GM21390 (cell line): ENCODE data around the gene INPP4B.

Experiments
- ATAC-seq: cut with Tn5 transposase; IDR thresholded peaks from one replicate; pipeline ENCODE4 v1.9.1; 2021; ENCODE audit not compliant: unreplicated experiment

The INPP4B gene

DNA sequence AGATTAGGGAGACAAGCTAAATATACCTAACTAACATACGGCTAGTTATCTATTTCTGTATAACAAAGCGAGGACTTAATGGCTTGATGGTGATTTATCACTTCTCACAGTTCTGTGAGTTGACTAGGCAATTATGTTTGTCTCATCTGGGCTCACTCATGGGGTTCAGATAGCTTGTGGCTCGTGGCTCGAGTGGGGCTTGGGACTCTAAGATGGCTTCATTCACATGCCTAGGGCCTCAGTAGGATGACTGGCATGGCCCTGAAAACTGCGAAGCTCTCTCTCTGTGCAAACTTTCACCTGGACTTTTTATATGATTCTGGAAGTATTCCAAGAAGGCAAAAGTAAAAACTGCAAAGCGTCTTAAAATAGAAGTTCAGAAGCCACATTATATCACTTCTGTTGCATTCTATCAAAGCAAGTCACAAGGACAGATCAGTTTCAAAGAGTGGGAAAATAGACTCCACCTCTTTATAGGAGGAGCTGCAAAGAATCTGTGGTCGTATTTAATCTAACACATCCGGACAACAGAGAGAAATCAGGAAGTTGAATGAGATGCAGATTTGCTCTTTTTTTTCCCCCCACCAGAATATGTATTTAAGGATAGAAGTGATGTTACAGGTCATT lies 491.2 kb downstream of the INPP4B start:
- no peak for ATAC-seq

DNA sequence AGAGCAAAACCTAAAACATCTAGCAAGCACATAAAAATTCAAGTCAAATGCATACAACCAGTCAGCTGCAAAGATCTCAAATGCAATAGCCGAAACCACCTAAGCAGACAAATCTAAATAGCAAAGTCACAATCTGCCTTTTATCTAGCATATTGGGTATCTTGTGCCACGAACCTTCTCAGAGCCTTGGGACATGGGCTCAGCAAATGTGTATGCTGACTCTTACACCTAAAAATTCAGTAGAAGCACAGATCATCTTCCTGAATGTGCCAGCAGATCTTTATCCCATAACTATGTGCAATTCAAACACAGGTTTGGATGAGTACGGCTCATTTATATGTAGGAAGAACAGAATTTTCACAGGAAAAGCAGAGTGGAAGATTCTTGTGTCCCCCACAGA lies 492.1 kb downstream of the INPP4B start:
- ATAC-seq = no peak

DNA sequence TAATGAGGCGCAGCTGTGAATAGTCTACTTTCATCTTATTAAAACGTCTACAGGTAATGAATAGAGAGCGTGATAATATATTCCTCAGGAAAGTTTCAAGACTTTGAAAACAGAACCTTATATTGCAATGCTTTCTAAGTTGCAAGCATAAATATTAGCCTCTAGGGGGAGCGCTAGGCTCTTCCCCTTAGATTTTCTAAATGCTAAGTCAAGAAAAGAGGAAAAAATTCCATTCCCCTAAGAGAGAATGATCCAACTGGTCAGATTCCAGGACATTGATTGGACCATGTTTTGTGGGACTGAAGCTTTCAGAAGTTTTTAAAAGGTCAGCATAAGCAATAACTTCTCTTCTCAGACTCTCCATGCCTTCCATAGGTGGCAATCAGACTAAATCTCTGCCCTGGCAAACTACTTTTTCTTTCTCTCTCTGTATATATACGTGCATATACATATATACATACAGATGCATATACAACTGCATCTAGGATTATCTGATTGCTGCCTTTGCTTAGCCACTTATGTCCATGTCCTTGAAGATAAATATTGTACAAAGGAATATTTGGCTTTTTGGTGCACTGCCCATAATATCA lies 492.9 kb downstream of the INPP4B start:
- ATAC-seq = peak; percentile 59

DNA sequence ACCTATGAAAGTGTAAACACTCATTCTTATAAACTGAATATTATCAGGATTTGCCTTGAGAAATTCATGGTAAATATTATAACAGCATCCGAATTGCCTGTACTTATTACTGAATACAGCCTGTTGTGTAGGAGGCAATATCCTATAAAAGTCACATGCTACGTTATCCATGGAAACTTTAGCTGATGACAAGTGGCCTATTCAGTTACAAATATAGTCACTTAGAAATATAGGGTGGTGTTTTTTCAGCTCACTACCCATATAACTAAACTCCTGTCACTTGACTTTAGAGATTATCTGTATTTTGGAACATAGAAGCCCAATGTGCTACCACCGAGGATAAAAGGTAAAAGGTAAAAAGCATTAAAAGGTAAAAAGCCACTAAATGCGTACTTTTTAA lies 493.4 kb downstream of the INPP4B start:
- ATAC-seq = no peak

DNA sequence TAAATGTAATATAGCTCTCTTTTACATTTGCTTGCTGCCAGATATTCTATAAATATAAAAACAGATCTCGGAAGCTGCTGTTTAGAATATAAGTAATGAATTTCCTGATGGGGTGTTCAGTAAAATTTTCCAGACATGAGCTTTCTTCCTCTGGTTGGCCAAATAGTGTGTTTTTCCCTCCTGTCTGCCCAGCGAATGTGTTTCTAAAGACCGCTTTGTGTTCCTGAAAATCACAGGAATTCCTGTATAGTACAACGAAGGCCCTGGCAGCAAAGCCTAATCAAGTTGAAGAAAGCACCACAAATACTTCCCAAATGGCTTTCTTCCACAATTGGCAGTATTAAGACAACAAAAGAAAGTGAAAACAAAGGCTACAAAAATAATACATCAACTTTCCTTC lies 494.1 kb downstream of the INPP4B start:
- no peak for ATAC-seq

DNA sequence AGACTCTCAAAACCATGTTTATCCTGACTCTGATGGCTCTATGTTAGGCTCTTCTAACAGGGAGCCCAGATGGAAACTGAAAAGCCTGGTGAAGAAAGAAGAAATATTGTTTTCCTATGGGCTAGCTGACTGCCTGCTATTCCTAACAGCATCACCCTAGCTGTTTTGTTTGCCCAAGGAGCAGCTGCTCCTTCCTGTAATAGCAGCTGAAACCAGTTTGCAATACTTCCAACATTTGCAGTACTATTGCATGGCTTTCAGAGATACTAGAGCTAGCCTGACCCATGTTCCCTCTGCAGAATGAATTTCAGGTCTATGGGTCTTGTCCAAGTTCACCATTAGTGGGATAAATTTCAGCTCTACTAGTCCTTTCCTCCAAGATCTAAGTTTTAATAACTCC lies 495.2 kb downstream of the INPP4B start:
- no peak for ATAC-seq

DNA sequence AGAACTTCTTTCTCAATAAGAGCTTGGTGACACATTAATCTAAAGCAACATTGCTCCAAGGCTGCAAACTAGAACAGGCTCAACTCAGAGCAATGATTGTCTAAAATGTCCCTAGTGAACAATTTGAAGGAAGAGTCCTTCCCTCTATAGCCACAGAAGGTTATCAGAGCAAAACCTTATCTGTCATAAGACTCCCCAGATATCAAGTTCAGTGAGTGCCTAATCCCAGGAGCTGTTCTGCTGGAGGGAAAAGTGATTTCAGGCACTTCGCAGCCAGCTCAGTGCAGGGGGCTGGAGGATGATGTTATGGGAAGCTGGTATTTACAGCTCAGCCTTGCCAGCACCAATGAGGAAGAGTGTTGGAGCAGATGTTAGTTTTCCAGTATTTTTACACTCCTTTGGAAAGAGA lies 497.5 kb downstream of the INPP4B start:
- ATAC-seq = no peak

DNA sequence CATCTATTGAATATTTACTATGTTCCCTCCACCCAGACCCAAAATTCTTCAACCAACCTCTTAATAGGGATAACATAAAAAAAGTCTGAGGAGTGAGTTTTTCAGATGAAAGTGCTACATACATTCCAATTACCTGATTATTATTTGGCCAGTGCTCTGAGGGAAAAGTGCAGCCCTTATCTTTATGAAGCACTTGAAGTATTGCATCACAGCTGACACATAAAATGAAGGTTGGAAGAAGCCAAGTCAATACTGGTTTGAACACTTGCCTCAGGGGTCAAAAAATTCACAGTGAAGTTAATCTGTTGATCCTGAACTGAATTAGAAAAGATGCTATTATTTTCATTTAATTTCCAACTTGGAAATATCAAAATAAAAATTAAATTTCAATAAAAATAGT lies 498.9 kb downstream of the INPP4B start:
- no peak for ATAC-seq

DNA sequence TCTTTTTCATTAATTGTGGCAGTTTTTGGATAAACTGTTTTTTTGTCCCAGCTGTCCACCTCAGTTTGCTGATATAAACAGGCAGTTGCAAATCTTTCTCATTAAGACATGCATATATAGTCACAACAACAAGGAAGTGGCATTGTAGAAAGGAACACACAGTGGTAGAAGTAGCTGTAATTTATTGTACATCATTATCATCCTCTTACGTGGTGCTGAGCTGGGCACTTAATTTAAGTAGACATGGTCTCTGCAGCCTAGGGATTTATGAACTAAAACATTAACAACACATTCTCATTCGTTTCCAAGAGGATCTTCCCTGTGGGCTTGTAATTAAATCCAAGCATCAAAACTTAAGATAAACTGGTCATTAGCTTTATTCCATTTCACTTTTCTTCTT lies 500.2 kb downstream of the INPP4B start:
- ATAC-seq = no peak

DNA sequence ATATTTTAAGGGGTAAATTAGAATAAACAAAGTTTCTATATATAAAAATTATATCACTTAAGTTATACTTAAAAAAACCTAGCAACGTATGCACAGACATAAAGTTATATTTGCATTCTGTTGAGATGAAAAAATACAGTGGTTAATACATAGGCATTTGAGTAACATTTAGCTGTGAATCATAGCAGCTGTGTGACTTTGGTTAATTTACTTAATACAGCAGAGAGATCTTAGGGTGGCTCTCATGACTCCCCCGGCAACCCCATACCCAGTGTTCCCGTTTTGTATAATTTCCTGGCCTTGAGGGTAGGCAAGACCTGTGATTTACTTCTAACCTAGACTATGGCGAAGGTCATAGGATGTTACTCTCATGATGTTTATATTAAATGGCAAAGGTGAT lies 504.8 kb downstream of the INPP4B start:
- no peak for ATAC-seq

DNA sequence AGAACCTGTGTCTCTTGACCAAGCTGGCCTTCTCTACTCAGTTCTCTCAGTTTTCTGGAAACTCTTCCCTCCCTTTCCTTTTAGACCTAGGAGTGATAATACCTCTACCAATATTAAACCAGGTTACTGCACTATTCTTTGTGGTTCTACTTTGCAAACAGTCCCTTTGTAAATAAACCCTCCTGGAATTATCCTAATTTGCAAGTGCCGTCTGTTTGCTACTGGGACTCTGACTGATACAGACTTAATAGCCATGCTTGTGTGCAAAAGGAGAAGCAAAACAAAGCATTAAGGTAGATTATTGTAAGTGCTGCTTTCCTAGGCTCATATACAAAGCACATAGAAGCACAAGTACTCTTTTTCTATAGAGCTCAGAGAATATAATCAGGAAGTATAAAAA lies 507.0 kb downstream of the INPP4B start:
- no peak for ATAC-seq

DNA sequence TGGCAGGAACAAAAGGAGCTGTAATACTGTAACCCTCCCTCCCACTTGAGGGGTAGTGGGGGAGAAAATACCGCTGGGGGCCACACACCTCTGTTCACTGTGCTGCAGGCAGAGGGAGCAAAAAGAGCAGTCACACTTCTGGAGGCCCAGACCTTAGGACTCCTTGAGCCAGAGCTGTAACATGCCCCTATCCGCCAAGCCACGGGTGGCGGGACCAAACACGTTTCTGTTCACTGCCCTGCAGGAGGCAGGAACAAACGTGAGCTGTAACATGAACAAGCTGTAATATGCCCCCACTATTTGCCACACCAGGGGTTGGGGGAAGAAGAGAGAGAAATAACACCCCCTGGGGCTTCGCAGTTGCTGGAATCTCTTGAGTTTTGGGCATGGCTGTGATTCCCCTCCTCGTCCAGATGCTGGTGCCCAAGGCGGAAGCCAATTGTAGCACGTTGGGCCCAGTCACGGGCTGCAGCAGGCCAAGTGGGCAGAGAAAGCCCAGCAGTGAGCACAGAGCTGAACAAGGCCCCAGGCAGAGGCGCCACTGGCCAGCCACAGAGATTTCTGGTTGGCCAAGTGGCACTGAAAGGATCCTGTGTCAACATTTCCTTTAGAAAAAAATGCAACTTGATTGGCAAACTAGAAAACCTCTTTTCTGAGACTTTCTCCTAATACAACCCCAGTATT lies 509.7 kb downstream of the INPP4B start:
- ATAC-seq = no peak

DNA sequence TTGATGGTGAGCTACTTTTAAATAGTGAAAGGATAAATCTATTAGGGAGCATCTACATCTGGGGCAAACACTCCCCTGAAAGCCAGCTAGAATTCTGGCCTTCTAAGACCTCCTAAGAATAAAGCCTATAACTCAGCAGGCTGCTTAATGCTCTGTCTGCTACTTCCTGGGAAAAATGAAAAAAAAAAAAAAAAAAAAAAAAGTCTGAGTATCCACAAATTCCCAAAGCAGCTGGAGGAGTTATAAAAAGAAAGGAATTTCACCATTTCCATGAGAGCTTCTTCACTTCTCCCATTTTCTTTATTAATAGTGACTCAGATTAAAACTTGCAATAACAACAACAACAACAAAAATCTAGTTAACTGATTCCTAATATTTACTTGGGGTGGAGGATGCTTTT lies 511.2 kb downstream of the INPP4B start:
- ATAC-seq = no peak

DNA sequence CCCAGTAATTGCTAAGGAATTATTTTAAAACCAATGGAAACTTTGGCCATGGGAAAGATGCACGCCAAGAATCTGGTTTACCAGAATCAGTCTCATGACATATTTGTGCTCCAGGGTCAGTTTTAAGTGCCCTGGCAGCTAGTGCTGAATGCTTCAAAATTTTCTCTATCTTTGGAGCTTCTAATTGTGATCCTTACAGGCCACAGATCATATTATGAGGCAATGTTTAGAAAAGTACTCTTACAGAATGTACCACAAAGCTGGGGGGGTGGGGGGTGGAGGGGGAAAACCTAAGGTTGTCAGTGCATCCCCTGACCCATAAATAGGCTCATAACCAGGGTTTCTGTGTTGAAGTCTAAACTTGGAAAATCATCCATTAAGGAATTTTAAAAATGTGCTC lies 514.5 kb downstream of the INPP4B start:
- ATAC-seq = no peak

DNA sequence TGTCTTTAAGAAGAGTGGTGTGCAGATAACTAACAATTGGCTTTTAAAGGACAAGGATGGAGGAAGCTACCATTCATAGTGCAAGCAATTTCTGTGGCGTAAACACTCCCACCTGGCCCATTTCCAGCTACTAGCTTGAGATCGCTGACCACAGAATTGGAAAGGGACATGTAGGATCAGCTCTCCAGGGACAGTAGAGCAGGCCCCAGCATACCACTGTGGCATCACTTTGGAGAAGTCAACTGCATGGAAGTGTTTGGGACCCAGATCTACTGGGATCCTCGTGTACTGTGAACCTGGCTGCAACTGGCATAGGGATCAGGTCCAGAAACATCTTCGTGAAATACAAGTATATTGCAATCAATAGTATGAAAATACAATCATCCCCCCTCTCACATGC lies 515.0 kb downstream of the INPP4B start:
- ATAC-seq = no peak

DNA sequence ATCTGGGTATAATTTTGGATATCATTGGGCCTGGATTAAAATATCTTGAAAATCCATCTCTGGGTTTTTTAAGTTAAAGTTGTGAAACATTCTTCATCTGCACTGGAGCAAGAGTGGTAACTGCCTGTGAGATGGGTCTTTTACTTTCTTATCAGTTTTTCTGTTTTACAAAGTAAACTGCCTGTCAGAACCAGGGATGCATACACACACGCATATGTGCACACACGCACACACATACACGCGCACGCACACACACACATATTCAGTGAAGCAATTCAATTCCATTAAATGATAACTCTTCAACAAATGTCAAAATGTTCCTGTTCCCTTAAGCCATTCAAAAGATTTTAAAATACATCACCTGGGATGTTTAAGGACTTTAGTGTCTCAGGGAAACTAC lies 515.8 kb downstream of the INPP4B start:
- no peak for ATAC-seq

DNA sequence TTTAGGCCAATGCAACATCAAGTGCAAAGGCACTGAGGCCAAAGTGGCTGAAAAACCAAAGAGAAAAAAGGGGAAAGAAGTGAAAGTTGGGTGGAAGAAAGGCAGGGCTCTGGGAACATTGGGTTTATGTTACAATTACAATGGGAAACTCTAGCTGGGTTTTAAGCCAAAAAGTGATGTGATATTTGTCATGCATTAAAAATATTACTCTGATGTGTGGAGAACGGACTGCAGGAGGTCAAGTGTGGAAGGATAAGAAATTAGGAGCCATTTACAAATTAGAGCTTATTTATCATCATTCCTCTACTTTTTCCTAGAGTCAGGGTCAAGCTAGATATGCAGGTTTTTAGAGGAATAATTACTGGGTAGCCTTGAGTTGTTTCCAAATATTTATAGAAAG lies 516.8 kb downstream of the INPP4B start:
- ATAC-seq = no peak

DNA sequence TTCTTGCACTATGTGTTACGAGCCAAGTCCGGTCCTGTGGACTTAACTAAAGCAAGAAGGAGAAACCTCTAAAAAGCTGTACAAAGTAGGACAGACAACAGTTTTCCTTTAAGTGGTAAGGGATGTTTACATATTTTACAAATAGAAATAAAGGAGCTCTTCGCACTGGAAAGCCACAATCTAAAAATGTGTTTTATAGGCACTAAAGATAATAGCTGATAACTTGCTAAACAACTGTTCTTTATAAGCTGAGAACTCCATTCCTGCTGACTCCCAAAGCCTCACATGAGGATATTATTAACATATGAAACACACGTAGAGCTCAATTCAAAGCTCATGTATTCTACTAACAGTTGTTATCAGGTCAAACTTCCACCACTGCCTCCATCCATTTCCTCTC lies 519.9 kb downstream of the INPP4B start:
- ATAC-seq = no peak

DNA sequence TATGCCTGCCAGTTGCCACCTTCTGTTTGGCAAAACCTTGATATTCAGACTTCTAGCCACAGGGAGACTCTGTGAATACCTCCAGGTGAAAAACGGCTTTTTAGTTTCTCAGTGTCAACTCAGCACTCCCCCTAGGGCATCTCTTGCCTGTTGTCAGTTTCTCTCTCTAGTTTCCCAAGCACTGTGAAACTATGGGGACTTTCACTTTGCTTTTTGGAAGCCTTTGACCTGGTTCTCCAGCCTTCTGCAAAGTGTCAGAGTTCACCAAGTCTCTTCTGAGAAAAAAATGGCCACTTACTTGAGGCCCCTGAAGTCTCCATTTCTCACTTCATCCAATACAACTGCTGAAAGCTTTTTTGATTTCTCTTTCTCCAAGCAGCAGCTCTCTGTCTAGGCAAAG lies 521.5 kb downstream of the INPP4B start:
- peak; percentile 83 for ATAC-seq

DNA sequence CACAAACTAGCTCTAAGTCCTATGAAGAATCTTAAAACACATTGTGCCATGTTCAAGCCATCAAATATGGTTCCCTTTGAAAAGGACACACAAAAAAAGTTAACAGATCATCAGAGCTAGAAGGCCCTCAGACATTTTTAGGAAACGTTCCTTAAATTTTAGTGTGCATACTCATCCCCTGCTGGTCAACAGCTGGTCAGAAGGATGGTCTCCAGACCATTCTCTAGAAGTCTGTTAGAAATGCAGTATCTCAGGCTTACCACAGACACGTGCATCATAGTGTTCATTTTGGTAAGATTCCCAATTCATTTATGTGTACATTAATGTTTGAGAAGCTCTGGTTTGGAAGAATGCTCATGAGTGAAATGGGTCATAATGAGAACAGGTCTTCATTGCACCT lies 523.1 kb downstream of the INPP4B start:
- no peak for ATAC-seq

DNA sequence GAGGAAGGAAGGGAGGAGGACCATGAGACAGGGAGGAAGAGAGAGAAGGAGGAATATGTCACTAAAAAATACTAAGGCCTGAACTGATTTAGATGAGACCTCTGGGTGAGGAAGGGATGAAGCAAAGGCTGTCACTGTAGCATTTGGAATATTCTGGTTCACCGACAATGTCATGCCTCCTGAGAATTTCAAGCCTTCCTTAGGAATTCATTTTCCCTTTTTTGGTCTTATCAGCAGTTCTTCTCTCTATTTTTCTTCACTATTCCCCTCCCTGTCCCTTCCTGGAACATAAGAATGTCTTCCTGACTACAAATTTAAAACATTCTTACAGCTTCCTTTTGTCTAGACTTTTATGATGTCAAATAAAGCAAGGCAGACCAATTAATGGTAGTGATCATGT lies 527.8 kb downstream of the INPP4B start:
- no peak for ATAC-seq

DNA sequence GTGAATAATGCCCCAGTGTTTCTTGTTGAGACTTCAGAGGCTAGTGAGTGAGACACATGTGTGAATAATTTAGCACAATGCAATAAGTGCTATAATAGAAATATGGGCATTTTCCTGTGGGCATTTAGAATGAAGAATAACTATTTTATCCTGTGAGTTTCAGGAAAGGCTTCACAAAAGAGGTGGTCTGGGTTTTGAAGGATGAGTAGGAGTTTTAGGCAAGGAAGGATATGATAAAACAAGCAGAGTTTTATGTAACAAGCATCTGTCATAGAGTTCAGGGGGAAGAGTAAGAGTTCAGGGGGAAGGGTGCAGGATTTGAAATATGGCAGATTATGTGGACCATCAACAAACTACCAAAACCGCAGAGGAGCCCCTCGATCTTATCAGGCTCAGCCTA lies 529.2 kb downstream of the INPP4B start:
- no peak for ATAC-seq

DNA sequence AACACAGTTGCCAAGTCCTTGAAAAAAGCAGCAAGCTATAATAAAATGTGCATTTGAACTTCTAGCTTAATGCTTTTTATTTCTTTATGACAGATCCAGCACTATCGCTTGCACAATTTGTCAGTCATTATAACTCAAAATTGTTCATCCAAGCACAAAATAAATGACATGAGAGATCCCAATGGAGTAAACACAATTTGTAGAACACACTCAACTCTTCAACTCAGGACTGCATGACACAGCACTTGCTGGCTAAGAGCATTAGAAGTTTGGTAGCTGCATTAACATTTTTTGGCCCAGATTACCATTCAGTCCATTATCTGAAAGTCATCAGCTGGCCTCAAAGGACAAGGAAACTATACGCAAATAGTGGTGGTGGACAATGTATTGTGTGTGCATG lies 530.1 kb downstream of the INPP4B start:
- ATAC-seq = no peak
